ENCODE data around the gene ZCCHC2. TPM values are rescaled to one million over a fixed set of nuclear protein-coding genes. Genes with fewer than 3 reads are reported as not detected.

Gene ZCCHC2
- total and polyA plus RNA-seq, 2 of the 13 experiments (the other 11 are each of a cell fraction or from before 2014, with no cell fraction given), result 62.5 to 76.1 TPM

DNA sequence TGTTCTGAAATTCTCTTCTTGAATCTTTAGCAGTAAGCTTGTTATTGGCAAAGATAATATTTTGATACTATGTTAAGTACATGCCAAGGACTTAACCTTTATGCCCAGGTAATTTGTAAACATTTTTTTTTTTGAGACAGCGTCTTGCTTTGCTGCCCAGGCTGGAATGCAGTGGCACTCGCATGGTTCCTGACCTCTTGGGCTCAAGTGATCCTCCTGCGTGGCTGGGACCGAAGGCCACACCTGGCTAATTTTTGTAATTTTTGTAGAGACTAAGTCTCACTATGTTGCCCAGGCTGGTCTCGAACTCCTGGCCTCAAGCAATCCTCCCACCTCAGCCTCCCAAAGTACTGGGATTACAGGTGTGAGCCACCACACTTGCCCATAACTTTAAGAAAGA, 35.7 kb upstream of the ZCCHC2 start (continued):
- TF ChIP-seq, protein P1, sequence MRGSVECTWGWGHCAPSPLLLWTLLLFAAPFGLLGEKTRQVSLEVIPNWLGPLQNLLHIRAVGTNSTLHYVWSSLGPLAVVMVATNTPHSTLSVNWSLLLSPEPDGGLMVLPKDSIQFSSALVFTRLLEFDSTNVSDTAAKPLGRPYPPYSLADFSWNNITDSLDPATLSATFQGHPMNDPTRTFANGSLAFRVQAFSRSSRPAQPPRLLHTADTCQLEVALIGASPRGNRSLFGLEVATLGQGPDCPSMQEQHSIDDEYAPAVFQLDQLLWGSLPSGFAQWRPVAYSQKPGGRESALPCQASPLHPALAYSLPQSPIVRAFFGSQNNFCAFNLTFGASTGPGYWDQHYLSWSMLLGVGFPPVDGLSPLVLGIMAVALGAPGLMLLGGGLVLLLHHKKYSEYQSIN (CRISPR knock-in tag; IDR thresholded peaks at IDR 0.05; ENCODE audit: borderline replicate concordance), result no peak
- TF ChIP-seq HDAC2 (CRISPR knock-in tag; IDR thresholded peaks at IDR 0.05), result no peak
- TF ChIP-seq ZNF891 (CRISPR knock-in tag; IDR thresholded peaks at IDR 0.05), result no peak
- TF ChIP-seq ZNF501 (CRISPR knock-in tag; IDR thresholded peaks at IDR 0.05), result no peak
- TF ChIP-seq YEATS2 (CRISPR knock-in tag; IDR thresholded peaks at IDR 0.05; ENCODE audit: borderline replicate concordance), result no peak

DNA sequence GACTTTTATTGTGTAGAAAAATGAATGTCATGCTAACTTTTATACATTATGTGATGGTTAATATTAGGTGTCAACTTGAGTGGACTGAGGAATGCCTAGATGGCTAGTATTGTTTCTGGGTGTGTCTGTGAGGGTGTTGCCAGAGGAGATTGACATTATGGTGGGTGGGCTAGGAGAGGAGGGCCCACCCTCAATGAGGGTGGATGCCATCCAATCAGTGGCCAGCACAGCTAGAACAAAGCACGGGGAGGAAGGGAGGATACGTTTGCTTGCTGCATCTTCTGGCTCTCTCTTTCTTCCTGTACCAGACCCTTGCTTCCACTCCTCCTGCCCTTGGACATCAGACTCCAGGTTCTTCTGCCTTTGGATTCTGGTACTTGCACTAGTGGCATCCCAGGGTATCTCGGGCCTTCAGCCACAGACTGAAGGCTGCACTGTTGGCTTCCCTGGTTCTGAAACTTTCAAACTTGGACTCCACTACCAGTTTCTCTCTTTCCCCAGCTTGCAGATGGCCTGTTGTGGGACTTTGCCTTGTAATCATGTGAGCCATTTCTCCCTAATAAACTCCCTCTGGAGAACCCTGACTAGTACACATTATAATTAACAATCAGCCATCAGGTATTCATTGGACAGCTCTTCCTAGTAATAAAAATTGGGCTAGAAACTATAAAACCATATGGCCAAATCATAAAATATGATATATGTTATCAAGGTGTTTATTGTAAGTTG, 31.7 kb upstream of the ZCCHC2 start:
- intact Hi-C loops (cut with micrococcal nuclease; ENCODE audit: unreplicated experiment), result no loop called here
- Histone ChIP-seq H4K20me1 (ENCODE audit: insufficient read depth, low read length) (no peaks in the 10 kb centered on the region), H3K4me2 (ENCODE audit: low read depth, low read length) (no peak overlapping the region), H3K27me3 (ENCODE audit: control insufficient read depth in 1 of 2, insufficient read depth in 2 of 2, low read length in 2 of 2) (no peaks in the 10 kb centered on the region), H2AFZ (ENCODE audit: low read length) (no peak overlapping the region), H3K36me3 (replicated peaks in 1 of 2; ENCODE audit: control insufficient read depth in 1 of 2, insufficient read depth in 2 of 2, low read length in 2 of 2) (no peaks in the 10 kb centered on the region), H3K4me3 (replicated peaks in 1 of 3; ENCODE audit: insufficient read depth in 1 of 3, low read depth in 2 of 3, low read length in 3 of 3) (no peak overlapping the region), H3K9ac (ENCODE audit: insufficient read depth, low read depth, low read length) (no peak overlapping the region), H3K9me3 (ENCODE audit: low read length) (no peaks in the 10 kb centered on the region), H3K79me2 (ENCODE audit: insufficient read depth, low read length) (no peaks in the 10 kb centered on the region), H3K4me1 (ENCODE audit: insufficient read depth, low read length) (peaks cover 17% of the 10 kb centered on the region), H3K27ac (ENCODE audit: extremely low read length, insufficient read depth, low read length) (no peak overlapping the region)
- no peak for ATAC-seq
- in situ Hi-C loops (cut with HindIII; ENCODE audit: extremely low pct_ligation_motif_present, low pct_unique_long_range_greater_than_20kb), result no loop called here
- ChIA-PET POLR2A (no interaction called here), CTCF (ENCODE audit: low intra/inter-chr PET ratio, low total read pairs) (no interaction called here)
- DNase-seq (ENCODE audit: low spot score), result no peak
- FAIRE-seq, result no peak
- 76% methylated on average over 3 of the region's 3 CpGs for WGBS (ENCODE audit: low lambda C conversion rate)
- BruUV-seq (replicated peaks), result no TSS peak
- TF ChIP-seq SRSF4 (IDR thresholded peaks at IDR 0.05; ENCODE audit: low read depth, low read length, poor library complexity, severe bottlenecking) (no peak), ZNF354B (CRISPR knock-in tag; IDR thresholded peaks at IDR 0.05) (no peak), TBL1XR1 (IDR thresholded peaks at IDR 0.05; ENCODE audit: borderline replicate concordance, low read length, partially characterized antibody) (no peak), ZNF558 (CRISPR knock-in tag; IDR thresholded peaks at IDR 0.05; ENCODE audit: borderline replicate concordance) (no peak), ZNF224 (CRISPR knock-in tag; IDR thresholded peaks at IDR 0.05) (no peak), HNRNPUL1 (IDR thresholded peaks at IDR 0.05; ENCODE audit: low read depth, low read length) (no peak), ZNF264 (CRISPR knock-in tag; IDR thresholded peaks at IDR 0.05) (no peak), POLR2AphosphoS5 (IDR thresholded peaks at IDR 0.05; ENCODE audit: low read depth, low read length) (no peak), RXRB (CRISPR knock-in tag; IDR thresholded peaks at IDR 0.05; ENCODE audit: borderline replicate concordance) (no peak), TCF7L2 (IDR thresholded peaks at IDR 0.05; ENCODE audit: low read depth, low read length) (no peak), TOPORS (CRISPR knock-in tag; IDR thresholded peaks at IDR 0.05) (no peak), ARNTL (CRISPR knock-in tag; IDR thresholded peaks at IDR 0.05) (no peak), KLF11 (CRISPR knock-in tag; IDR thresholded peaks at IDR 0.05) (no peak)
- TF ChIP-seq, protein P2, sequence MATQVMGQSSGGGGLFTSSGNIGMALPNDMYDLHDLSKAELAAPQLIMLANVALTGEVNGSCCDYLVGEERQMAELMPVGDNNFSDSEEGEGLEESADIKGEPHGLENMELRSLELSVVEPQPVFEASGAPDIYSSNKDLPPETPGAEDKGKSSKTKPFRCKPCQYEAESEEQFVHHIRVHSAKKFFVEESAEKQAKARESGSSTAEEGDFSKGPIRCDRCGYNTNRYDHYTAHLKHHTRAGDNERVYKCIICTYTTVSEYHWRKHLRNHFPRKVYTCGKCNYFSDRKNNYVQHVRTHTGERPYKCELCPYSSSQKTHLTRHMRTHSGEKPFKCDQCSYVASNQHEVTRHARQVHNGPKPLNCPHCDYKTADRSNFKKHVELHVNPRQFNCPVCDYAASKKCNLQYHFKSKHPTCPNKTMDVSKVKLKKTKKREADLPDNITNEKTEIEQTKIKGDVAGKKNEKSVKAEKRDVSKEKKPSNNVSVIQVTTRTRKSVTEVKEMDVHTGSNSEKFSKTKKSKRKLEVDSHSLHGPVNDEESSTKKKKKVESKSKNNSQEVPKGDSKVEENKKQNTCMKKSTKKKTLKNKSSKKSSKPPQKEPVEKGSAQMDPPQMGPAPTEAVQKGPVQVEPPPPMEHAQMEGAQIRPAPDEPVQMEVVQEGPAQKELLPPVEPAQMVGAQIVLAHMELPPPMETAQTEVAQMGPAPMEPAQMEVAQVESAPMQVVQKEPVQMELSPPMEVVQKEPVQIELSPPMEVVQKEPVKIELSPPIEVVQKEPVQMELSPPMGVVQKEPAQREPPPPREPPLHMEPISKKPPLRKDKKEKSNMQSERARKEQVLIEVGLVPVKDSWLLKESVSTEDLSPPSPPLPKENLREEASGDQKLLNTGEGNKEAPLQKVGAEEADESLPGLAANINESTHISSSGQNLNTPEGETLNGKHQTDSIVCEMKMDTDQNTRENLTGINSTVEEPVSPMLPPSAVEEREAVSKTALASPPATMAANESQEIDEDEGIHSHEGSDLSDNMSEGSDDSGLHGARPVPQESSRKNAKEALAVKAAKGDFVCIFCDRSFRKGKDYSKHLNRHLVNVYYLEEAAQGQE (IDR thresholded peaks at IDR 0.05; ENCODE audit: borderline replicate concordance in 1 of 2, low read depth in 1 of 2, low read length in 2 of 2), result no peak
- TF ChIP-seq, protein P3, sequence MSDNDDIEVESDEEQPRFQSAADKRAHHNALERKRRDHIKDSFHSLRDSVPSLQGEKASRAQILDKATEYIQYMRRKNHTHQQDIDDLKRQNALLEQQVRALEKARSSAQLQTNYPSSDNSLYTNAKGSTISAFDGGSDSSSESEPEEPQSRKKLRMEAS (IDR thresholded peaks at IDR 0.05), result no peak
